SK-N-SH treated with all-trans-retinoic acid at 6 μM for 48 hours (cell line): ENCODE data around the gene TMPO.

ENCODE experiments used
- RARB ChIP-seq: fragments of 250-450 bp; sonication (Bioruptor Pico); IDR thresholded peaks from 2 replicates; pipeline ENCODE4 v1.8.0; 2021; ENCODE audit warnings: mild to moderate bottlenecking, moderate library complexity
- ZFP3 ChIP-seq: fragments of 250-450 bp; sonication (Bioruptor Pico); IDR thresholded peaks from 2 replicates; pipeline ENCODE4 v1.5.0; 2020; ENCODE audit warnings: mild to moderate bottlenecking, moderate library complexity

- TF ChIP-seq ZFP3 (no peak), RARB (CRISPR knock-in tag) (no peak)
Observed at GRCh38 chr12:98515287-98516110, at the start of gene TMPO.
